OCI-LY7 (cell line): ENCODE measurements around the gene ESAM. TPM values are rescaled to one million over a fixed set of nuclear protein-coding genes. Genes with fewer than 3 reads are reported as not detected.
A peak's percentile ranks its signal among the peaks of the same experiment; 100 is the strongest.

Experiments
- Bru-seq: library from RNA; stranded (reverse); fragments of 400-500 nt; gene quantifications from one replicate; lab custom pipeline; 2021; lab: Mats Ljungman, UMichigan
- BruChase-seq, 2 experiments: library from RNA; stranded (reverse); fragments of 400-500 nt; gene quantifications; one replicate each; lab custom pipeline; 2021; lab: Mats Ljungman, UMichigan
- BruUV-seq: library from RNA; stranded (reverse); fragments of 400-500 nt; replicated peaks from 2 replicates; lab custom pipeline; 2021; lab: Mats Ljungman, UMichigan
- CTCF ChIA-PET: fragments of 300-600 bp; sonication (Branson Sonifier 250); formaldehyde crosslinking; loops from one replicate; lab custom pipeline; 2022; ENCODE audit warnings: antibody characterized with exemption; ENCODE audit not compliant: unreplicated experiment; lab: Charles Lee
- POLR2A ChIA-PET: fragments of 300-600 bp; sonication (Branson Sonifier 250); formaldehyde crosslinking; loops from one replicate; lab custom pipeline; 2022; ENCODE audit warnings: antibody characterized with exemption; lab: Charles Lee
- DNase-seq: peaks from one replicate; pipeline ENCODE4 v3.0.0-alpha.2; 2015; ENCODE audit warnings: low spot score
- H2AFZ ChIP-seq: fragments of 200-600 bp; sonication (generic), shearing (Covaris generic); 2 replicates; pipeline ENCODE4 v1.6.1; 2014; ENCODE audit warnings: mild to moderate bottlenecking, antibody characterized with exemption, low read length, moderate library complexity
- H3K27ac ChIP-seq: fragments of 200-600 bp; sonication (generic); 2 replicates; pipeline ENCODE4 v1.5.1; 2014; ENCODE audit warnings: mixed run types, low read depth, mild to moderate bottlenecking, moderate library complexity, low read length, inconsistent platforms; ENCODE audit not compliant: poor library complexity, severe bottlenecking
- H3K36me3 ChIP-seq: fragments of 200-600 bp; sonication (generic); 2 replicates; pipeline ENCODE4 v1.6.1; 2014; ENCODE audit warnings: mild to moderate bottlenecking, antibody characterized with exemption, low read length, moderate library complexity, mixed read lengths; ENCODE audit not compliant: insufficient read depth
- H3K4me1 ChIP-seq: fragments of 200-600 bp; sonication (generic); 2 replicates; pipeline ENCODE4 v1.5.1; 2014; ENCODE audit warnings: mild to moderate bottlenecking, low read length; ENCODE audit not compliant: insufficient read depth, poor library complexity, severe bottlenecking
- H3K4me2 ChIP-seq: fragments of 200-600 bp; sonication (generic); 2 replicates; pipeline ENCODE4 v1.6.1; 2014; ENCODE audit warnings: mild to moderate bottlenecking, low read length
- H3K4me3 ChIP-seq: fragments of 200-600 bp; sonication (generic); 2 replicates; pipeline ENCODE4 v1.5.1; 2014; ENCODE audit warnings: mild to moderate bottlenecking, low read depth, low read length; ENCODE audit not compliant: poor library complexity, severe bottlenecking
- H3K79me2 ChIP-seq: fragments of 200-600 bp; sonication (generic); 2 replicates; pipeline ENCODE4 v1.6.1; 2016; ENCODE audit warnings: low read depth, mild to moderate bottlenecking, low read length, moderate library complexity, mixed read lengths; ENCODE audit not compliant: insufficient read depth
- H3K9me2 ChIP-seq: fragments of 200-600 bp; sonication (generic); 2 replicates; pipeline ENCODE4 v1.6.1; 2016; ENCODE audit warnings: mild to moderate bottlenecking, low read length, mixed read lengths; ENCODE audit not compliant: insufficient read depth
- H3K9me3 ChIP-seq: fragments of 200-600 bp; sonication (generic); 2 replicates; pipeline ENCODE4 v1.6.1; 2014; ENCODE audit warnings: mild to moderate bottlenecking, mixed run types, low read length, mixed read lengths
- H4K20me1 ChIP-seq: fragments of 200-600 bp; sonication (generic); 2 replicates; pipeline ENCODE4 v1.6.1; 2014; ENCODE audit warnings: mild to moderate bottlenecking, antibody characterized with exemption, low read length, moderate library complexity, mixed read lengths; ENCODE audit not compliant: insufficient read depth
- EZH2phosphoT487 ChIP-seq: fragments of 200-600 bp; sonication (generic); IDR thresholded peaks from 2 replicates; pipeline ENCODE4 v1.6.1; 2018; ENCODE audit warnings: low read depth, borderline replicate concordance, mild to moderate bottlenecking, mixed run types, antibody characterized with exemption, low read length, moderate library complexity, mixed read lengths
- intact Hi-C: fragments of 100-400 bp; cut with micrococcal nuclease; formaldehyde crosslinking; loops from one replicate; pipeline ENCODE4 v1.10.0; 2022; ENCODE audit not compliant: unreplicated experiment
- long read RNA-seq: library from polyadenylated mRNA; stranded (forward); transcript quantifications from one replicate; pipeline ENCODE4 v2.0.0, GENCODE V29; 2022
- total RNA-seq, 2 experiments: library from RNA; depleted of rRNA in 1 of 2; stranded (reverse); fragments of >200 nt in 1 of 2; shearing (Covaris generic) in 1 of 2; gene quantifications; 2 replicates each; pipeline ENCODE4 v1.2.3, GENCODE V29; 2014 to 2022
- TF ChIP-seq, protein P1 (sequence below): fragments of 200-600 bp; sonication (generic); conservative IDR thresholded peaks from 2 replicates; pipeline ENCODE4 v1.5.1; 2014; ENCODE audit warnings: mild to moderate bottlenecking, antibody characterized with exemption, low read length, moderate library complexity, mixed read lengths

The ESAM gene
- total RNA-seq (2014; rRNA removed; shearing (Covaris generic)) (0.15 and 0.35 TPM in 2 replicates), total RNA-seq (2022) (0.49 and 0.83 TPM in 2 replicates), Bru-seq, nascent RNA (percentile 26 among the genes with signal in this experiment), BruChase-seq, experiment 1, labeled RNA remaining after a 6-hour chase (percentile 31 among the genes with signal in this experiment), BruChase-seq, experiment 2, labeled RNA remaining after a 2-hour chase (percentile 35 among the genes with signal in this experiment)
- long read RNA-seq, partial matches to known transcripts = 1 of 1 reads
- long read RNA-seq, other reads (novel, unspliced or antisense) = 0 of 1 reads

DNA sequence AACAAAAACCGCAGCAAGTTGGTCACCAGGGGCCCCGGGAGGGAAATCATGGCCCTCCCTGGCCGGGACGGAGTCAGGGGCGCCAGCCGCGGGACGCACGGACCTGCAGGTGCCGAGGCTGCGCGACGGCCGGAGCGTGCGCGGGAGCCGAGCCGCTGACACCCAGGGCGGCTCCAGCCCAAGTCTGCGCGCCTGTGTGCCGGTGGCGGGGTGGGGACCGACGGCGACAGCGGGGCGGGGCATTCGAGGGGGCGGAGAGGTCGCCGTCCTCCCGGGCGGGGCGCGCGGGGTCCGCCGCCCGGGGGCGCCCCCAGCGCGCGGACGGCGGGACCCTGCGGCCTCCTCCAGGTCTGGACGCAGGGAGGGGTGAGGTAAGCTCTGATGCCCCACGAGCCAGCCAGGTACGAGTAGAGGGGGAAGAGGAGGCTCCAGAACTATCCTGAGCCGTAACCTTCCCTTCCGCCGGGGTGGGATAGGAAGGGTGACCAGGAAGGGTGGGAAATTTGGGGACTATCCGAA lies at the start of gene ESAM:
ESAM (minus strand) TSS at position 186 of the 519 bp plus-strand sequence; CDS start at position 50, 136 bp downstream.
- no peaks in the 10 kb centered on the region for H3K79me2 ChIP-seq
- H3K9me3 ChIP-seq = no peaks in the 10 kb centered on the region
- no TSS peak for BruUV-seq
- H3K27ac ChIP-seq = no peak within 1 kb of the TSS
- peak within 1 kb of the TSS; percentile 67; the same call in 1 of the 2 replicates for H2AFZ ChIP-seq
- TF ChIP-seq, protein P1, sequence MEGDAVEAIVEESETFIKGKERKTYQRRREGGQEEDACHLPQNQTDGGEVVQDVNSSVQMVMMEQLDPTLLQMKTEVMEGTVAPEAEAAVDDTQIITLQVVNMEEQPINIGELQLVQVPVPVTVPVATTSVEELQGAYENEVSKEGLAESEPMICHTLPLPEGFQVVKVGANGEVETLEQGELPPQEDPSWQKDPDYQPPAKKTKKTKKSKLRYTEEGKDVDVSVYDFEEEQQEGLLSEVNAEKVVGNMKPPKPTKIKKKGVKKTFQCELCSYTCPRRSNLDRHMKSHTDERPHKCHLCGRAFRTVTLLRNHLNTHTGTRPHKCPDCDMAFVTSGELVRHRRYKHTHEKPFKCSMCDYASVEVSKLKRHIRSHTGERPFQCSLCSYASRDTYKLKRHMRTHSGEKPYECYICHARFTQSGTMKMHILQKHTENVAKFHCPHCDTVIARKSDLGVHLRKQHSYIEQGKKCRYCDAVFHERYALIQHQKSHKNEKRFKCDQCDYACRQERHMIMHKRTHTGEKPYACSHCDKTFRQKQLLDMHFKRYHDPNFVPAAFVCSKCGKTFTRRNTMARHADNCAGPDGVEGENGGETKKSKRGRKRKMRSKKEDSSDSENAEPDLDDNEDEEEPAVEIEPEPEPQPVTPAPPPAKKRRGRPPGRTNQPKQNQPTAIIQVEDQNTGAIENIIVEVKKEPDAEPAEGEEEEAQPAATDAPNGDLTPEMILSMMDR = peak; percentile 26; the same call in 1 of the 2 replicates
- TF ChIP-seq EZH2phosphoT487 = no peak
- intact Hi-C loops = no loop called here
- H3K9me2 ChIP-seq = no peaks in the 10 kb centered on the region
- ChIA-PET POLR2A (interaction anchor here (1.6 to 2.7 kb wide), 2 partner anchors 37 to 92 kb away, joined by 3 to 15 read pairs; no protein-coding TSS in a partner anchor), CTCF (interaction anchor here (0.6 to 2.3 kb wide), 4 partner anchors 16 to 93 kb away, joined by 3 to 9 read pairs (median 4); no protein-coding TSS in a partner anchor)
- H3K36me3 ChIP-seq = peaks cover 5% of the 10 kb centered on the region; the same call in 1 of the 2 replicates
- peak within 1 kb of the TSS; percentile 84 for H3K4me2 ChIP-seq
- peak; percentile 75 for DNase-seq
- no peaks in the 10 kb centered on the region for H4K20me1 ChIP-seq
- peak within 1 kb of the TSS; percentile 71 for H3K4me3 ChIP-seq
- peaks cover 44% of the 10 kb centered on the region for H3K4me1 ChIP-seq

DNA sequence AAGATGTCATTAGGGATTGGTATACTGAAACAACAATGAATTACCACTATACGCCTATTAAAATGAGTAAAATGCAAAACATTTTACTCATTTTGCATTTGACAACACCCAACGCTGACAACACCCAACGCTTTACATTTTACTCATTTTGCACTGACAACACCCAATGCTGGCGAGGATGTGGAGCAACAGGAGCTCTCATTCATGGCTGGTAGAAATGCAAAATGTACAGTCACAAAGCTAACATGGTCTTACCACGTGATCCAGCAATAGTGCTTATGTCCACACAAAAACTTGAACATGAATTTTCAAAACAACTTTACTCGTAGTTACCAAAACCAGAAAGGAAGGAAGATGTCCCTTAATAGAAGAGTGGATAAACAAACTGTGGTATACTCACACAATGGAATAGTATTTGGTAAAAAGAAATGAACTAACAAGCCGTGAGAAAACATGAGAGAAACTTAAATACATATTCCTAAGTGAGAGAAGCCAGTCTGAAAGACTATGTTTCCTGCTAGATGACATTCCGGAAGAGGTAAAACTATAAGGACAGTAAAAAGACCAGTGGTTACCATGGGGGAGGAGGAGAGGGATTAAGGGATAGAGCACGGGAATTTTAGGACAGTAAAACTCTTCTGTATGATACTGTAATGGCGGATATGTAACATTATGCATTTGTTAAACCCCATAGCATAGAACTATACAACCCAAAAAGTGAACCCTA lies 49.5 kb upstream of the ESAM start:
- no peaks in the 10 kb centered on the region for H3K79me2 ChIP-seq
- H3K27ac ChIP-seq = no peak overlapping the region
- H3K4me2 ChIP-seq = no peak overlapping the region
- no peak overlapping the region for H2AFZ ChIP-seq
- no peak for DNase-seq
- BruUV-seq = no TSS peak
- no peaks in the 10 kb centered on the region for H3K36me3 ChIP-seq
- H3K4me1 ChIP-seq = no peaks in the 10 kb centered on the region
- ChIA-PET CTCF (no interaction called here), POLR2A (no interaction called here)
- intact Hi-C loops = no loop called here
- TF ChIP-seq, protein P1 = no peak
- no peaks in the 10 kb centered on the region for H4K20me1 ChIP-seq
- no peaks in the 10 kb centered on the region for H3K9me2 ChIP-seq
- no peaks in the 10 kb centered on the region for H3K9me3 ChIP-seq
- no peak overlapping the region for H3K4me3 ChIP-seq
